HepG2 (cell line): Measurements from ENCODE around the gene RPL26. TPM values are rescaled to one million over a fixed set of nuclear protein-coding genes. Genes with fewer than 3 reads are reported as not detected.

ENCODE experiments used
- GFI1 ChIP-seq: sonication (generic); formaldehyde crosslinking; IDR thresholded peaks from 2 replicates; pipeline ENCODE4 v1.5.0; 2020; ENCODE audit warnings: missing genetic modification reagents, mild to moderate bottlenecking, borderline replicate concordance
- GTF2F1 ChIP-seq: fragments of 150-350 bp; IDR thresholded peaks from 2 replicates; pipeline ENCODE4 v1.6.1; 2014; ENCODE audit warnings: low read length
- JARID2 ChIP-seq: sonication (generic); formaldehyde crosslinking; IDR thresholded peaks from 2 replicates; pipeline ENCODE4 v1.8.1; 2023; ENCODE audit warnings: missing genetic modification reagents, inconsistent platforms; ENCODE audit not compliant: insufficient replicate concordance
- MIER3 ChIP-seq: IDR thresholded peaks from 2 replicates; pipeline ENCODE4 v1.6.1; 2016; ENCODE audit warnings: missing compliant biosample characterization, borderline replicate concordance
- NR2F1 ChIP-seq, 2 experiments: fragments of 450-650 bp in 1 of 2; formaldehyde crosslinking in 1 of 2; IDR thresholded peaks; 2 replicates each; pipeline versions ENCODE4 v1.5.0 to v1.6.1; 2016 to 2020; ENCODE audit warnings: mild to moderate bottlenecking in 1 of 2, missing compliant biosample characterization in 1 of 2, missing genetic modification reagents in 1 of 2, moderate library complexity in 1 of 2
- REL ChIP-seq: sonication (generic); formaldehyde crosslinking; conservative IDR thresholded peaks from 2 replicates; pipeline ENCODE4 v1.8.0; 2022; ENCODE audit warnings: mild to moderate bottlenecking, missing genetic modification reagents, moderate library complexity
- SIX4 ChIP-seq: sonication (generic); formaldehyde crosslinking; IDR thresholded peaks from 2 replicates; pipeline ENCODE4 v1.4.0; 2020; ENCODE audit warnings: missing genetic modification reagents
- SNAI1 ChIP-seq: sonication (generic); formaldehyde crosslinking; IDR thresholded peaks from 2 replicates; pipeline ENCODE4 v1.5.0; 2020; ENCODE audit warnings: mild to moderate bottlenecking, missing genetic modification reagents, borderline replicate concordance
- SP4 ChIP-seq: sonication (generic); formaldehyde crosslinking; IDR thresholded peaks from 2 replicates; pipeline ENCODE4 v1.8.1; 2023; ENCODE audit warnings: mild to moderate bottlenecking, missing genetic modification reagents
- ZNF383 ChIP-seq: sonication (generic); formaldehyde crosslinking; IDR thresholded peaks from 2 replicates; pipeline ENCODE4 v1.4.0; 2020; ENCODE audit warnings: missing genetic modification reagents, mild to moderate bottlenecking, borderline replicate concordance
- ZNF549 ChIP-seq: sonication (generic); formaldehyde crosslinking; IDR thresholded peaks from 2 replicates; pipeline ENCODE4 v1.5.0; 2020; ENCODE audit warnings: missing genetic modification reagents
- ZNF550 ChIP-seq: sonication (generic); formaldehyde crosslinking; IDR thresholded peaks from 2 replicates; pipeline ENCODE4 v1.4.0; 2020; ENCODE audit warnings: mild to moderate bottlenecking, missing genetic modification reagents, borderline replicate concordance
- ZNF607 ChIP-seq: sonication (generic); formaldehyde crosslinking; IDR thresholded peaks from 2 replicates; pipeline ENCODE4 v1.5.1; 2020; ENCODE audit warnings: missing genetic modification reagents, mild to moderate bottlenecking, borderline replicate concordance
- ZSCAN22 ChIP-seq: sonication (generic); formaldehyde crosslinking; IDR thresholded peaks from 2 replicates; pipeline ENCODE4 v1.4.0; 2020; ENCODE audit warnings: mild to moderate bottlenecking, missing genetic modification reagents
- polyA plus RNA-seq, 8 experiments: library from polyadenylated mRNA; depleted of rRNA in 3 of 8; stranded (reverse) in 7 of 8; unstranded in 1 of 8; fragments of >200 nt; fragmentation: Illumina TruSeq in 4 of 8; extraction: Trizol in 4 of 8; gene quantifications; 2 replicates each; pipeline versions ENCODE4 v1.2.1 to v1.2.3, GENCODE V29; 2011 to 2016; ENCODE audit warnings: low read depth in 4 of 8, missing spikeins in 1 of 8, mixed read lengths in 1 of 8; ENCODE audit not compliant: insufficient read depth in 1 of 8
- total RNA-seq, 5 experiments: library from RNA; depleted of rRNA; stranded (reverse); fragments of >200 nt; fragmentation: Illumina TruSeq; extraction: Trizol; gene quantifications; 2 replicates each; pipeline ENCODE4 v1.2.3, GENCODE V29; 2016; ENCODE audit warnings: low read depth in 1 of 5
- TF ChIP-seq, protein P1 (sequence below): sonication (generic); formaldehyde crosslinking; IDR thresholded peaks from 2 replicates; pipeline ENCODE4 v1.8.0; 2022; ENCODE audit warnings: mild to moderate bottlenecking, missing genetic modification reagents, moderate library complexity
- TF ChIP-seq, protein P2 (sequence below): sonication (generic); formaldehyde crosslinking; IDR thresholded peaks from 2 replicates; pipeline ENCODE4 v1.5.0; 2020; ENCODE audit warnings: mild to moderate bottlenecking, missing genetic modification reagents, borderline replicate concordance
- TF ChIP-seq, protein P3 (sequence below): fragments of 450-650 bp; IDR thresholded peaks from 2 replicates; pipeline ENCODE4 v1.6.1; 2016
- TF ChIP-seq, protein P4 (sequence below): sonication (generic); formaldehyde crosslinking; IDR thresholded peaks from 2 replicates; pipeline ENCODE4 v1.5.1; 2020; ENCODE audit warnings: mild to moderate bottlenecking, missing genetic modification reagents
- TF ChIP-seq, protein P5 (sequence below): sonication (generic); formaldehyde crosslinking; IDR thresholded peaks from 2 replicates; pipeline ENCODE4 v1.9.0; 2022; ENCODE audit warnings: low read depth, missing genetic modification reagents

RPL26 gene
- total and polyA plus RNA-seq, 2 of the 13 experiments (the other 11 are each of a cell fraction or from before 2014, with no cell fraction given) = 2,817 to 3,529 TPM

DNA sequence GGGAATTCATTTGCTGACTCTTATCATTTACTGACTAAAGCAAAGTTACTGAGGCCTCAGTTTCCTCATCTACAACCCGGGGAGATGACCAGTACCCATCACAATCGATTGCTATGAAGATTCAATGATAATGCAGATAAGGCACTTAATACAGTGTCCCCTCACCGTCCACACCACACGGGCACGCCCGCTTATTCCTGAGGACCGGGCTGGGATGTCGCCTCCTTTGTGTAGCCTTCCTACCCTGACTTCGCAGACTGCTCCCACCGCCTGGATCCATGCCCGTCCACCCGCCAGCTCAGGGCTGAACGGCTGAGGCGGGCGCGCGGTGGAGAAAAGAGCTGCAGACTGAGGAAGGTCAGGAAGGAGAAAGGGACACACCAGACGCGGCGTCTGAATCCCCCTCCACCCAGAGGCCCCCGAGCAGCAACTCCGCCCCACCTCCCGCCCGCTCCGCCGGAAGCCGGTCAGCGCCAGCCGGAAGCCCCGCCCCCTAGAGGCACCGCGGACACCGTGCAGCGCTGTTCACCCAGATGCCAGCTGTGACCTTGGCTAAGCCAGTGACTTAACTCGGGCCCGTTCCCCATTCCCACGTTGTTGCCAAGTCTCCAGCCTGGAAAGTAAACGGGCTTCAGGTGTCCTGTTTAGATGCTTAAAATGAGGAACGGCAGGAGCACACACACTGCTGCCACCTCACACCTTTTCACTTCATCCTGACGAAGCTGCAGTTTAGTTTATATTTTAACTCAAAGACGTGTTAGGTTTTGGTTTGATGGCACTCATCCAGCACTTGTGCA lies 6.5 kb downstream of the RPL26 start, which contains the start of gene KRABD2 (continued):
- TF ChIP-seq, protein P1, sequence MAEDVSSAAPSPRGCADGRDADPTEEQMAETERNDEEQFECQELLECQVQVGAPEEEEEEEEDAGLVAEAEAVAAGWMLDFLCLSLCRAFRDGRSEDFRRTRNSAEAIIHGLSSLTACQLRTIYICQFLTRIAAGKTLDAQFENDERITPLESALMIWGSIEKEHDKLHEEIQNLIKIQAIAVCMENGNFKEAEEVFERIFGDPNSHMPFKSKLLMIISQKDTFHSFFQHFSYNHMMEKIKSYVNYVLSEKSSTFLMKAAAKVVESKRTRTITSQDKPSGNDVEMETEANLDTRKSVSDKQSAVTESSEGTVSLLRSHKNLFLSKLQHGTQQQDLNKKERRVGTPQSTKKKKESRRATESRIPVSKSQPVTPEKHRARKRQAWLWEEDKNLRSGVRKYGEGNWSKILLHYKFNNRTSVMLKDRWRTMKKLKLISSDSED (CRISPR knock-in tag) = no peak
- TF ChIP-seq NR2F1 (CRISPR knock-in tag; IDR thresholded peaks at IDR 0.05) (no peak), ZNF550 (CRISPR knock-in tag) (no peak), SIX4 (CRISPR knock-in tag) (peak; percentile 67; the same call in 1 of the 2 replicates), SP4 (CRISPR knock-in tag) (peak; percentile 78), SNAI1 (CRISPR knock-in tag) (no peak; the same call in 1 of the 2 replicates), ZNF383 (CRISPR knock-in tag) (no peak), GTF2F1 (no peak), JARID2 (no peak), ZNF607 (CRISPR knock-in tag) (0 out of 2 replicates have a peak, but pooled peaks have one; percentile 61), ZNF549 (CRISPR knock-in tag) (no peak), GFI1 (CRISPR knock-in tag) (peak; percentile 50; the same call in 1 of the 2 replicates), MIER3 (CRISPR knock-in tag) (peak; percentile 81; the same call in 1 of the 2 replicates), REL (no peak), ZSCAN22 (CRISPR knock-in tag) (no peak)
- TF ChIP-seq, protein P2, sequence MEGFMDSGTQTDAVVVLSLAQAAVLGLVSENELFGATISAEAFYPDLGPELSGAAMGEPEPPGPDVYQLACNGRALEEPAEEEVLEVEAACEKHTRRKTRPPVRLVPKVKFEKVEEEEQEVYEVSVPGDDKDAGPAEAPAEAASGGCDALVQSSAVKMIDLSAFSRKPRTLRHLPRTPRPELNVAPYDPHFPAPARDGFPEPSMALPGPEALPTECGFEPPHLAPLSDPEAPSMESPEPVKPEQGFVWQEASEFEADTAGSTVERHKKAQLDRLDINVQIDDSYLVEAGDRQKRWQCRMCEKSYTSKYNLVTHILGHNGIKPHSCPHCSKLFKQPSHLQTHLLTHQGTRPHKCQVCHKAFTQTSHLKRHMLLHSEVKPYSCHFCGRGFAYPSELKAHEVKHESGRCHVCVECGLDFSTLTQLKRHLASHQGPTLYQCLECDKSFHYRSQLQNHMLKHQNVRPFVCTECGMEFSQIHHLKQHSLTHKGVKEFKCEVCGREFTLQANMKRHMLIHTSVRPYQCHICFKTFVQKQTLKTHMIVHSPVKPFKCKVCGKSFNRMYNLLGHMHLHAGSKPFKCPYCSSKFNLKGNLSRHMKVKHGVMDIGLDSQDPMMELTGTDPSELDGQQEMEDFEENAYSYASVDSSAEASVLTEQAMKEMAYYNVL = no peak
- TF ChIP-seq, protein P3, sequence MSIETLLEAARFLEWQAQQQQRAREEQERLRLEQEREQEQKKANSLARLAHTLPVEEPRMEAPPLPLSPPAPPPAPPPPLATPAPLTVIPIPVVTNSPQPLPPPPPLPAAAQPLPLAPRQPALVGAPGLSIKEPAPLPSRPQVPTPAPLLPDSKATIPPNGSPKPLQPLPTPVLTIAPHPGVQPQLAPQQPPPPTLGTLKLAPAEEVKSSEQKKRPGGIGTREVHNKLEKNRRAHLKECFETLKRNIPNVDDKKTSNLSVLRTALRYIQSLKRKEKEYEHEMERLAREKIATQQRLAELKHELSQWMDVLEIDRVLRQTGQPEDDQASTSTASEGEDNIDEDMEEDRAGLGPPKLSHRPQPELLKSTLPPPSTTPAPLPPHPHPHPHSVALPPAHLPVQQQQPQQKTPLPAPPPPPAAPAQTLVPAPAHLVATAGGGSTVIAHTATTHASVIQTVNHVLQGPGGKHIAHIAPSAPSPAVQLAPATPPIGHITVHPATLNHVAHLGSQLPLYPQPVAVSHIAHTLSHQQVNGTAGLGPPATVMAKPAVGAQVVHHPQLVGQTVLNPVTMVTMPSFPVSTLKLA = peak; percentile 39
- TF ChIP-seq, protein P4, sequence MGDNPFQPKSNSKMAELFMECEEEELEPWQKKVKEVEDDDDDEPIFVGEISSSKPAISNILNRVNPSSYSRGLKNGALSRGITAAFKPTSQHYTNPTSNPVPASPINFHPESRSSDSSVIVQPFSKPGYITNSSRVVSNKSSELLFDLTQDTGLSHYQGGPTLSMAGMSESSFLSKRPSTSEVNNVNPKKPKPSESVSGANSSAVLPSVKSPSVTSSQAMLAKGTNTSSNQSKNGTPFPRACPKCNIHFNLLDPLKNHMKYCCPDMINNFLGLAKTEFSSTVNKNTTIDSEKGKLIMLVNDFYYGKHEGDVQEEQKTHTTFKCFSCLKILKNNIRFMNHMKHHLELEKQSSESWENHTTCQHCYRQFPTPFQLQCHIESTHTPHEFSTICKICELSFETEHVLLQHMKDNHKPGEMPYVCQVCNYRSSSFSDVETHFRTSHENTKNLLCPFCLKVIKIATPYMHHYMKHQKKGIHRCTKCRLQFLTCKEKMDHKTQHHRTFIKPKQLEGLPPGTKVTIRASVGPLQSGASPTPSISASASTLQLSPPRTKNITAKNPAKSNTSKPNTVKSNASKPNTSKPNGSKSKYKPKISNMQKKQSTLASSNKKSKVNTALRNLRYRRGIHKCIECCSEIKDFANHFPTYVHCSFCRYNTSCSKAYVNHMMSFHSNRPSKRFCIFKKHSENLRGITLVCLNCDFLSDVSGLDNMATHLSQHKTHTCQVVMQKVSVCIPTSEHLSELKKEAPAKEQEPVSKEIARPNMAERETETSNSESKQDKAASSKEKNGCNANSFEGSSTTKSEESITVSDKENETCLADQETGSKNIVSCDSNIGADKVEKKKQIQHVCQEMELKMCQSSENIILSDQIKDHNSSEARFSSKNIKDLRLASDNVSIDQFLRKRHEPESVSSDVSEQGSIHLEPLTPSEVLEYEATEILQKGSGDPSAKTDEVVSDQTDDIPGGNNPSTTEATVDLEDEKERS (CRISPR knock-in tag) = peak; percentile 90
- TF ChIP-seq, protein P5, sequence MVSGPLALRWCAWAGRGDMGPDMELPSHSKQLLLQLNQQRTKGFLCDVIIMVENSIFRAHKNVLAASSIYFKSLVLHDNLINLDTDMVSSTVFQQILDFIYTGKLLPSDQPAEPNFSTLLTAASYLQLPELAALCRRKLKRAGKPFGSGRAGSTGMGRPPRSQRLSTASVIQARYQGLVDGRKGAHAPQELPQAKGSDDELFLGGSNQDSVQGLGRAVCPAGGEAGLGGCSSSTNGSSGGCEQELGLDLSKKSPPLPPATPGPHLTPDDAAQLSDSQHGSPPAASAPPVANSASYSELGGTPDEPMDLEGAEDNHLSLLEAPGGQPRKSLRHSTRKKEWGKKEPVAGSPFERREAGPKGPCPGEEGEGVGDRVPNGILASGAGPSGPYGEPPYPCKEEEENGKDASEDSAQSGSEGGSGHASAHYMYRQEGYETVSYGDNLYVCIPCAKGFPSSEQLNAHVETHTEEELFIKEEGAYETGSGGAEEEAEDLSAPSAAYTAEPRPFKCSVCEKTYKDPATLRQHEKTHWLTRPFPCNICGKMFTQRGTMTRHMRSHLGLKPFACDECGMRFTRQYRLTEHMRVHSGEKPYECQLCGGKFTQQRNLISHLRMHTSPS = peak; percentile 94
